Spleen (tissue), 11 donors: ENCODE results near the gene TAL1. TPM values are rescaled to one million over a fixed set of nuclear protein-coding genes. Genes with fewer than 3 reads are reported as not detected.

Source experiments
- DNase-seq: peaks from one replicate; pipeline ENCODE4 v3.0.0-alpha.2; 2020
- H3K27ac ChIP-seq, 8 donors: fragments of 200-600 bp; sonication (generic) in 7 of 8; 1 replicate in 4 of 8; 2 replicates in 4 of 8; pipeline versions ENCODE4 v1.5.0 to v1.8.0; 2016 to 2021; ENCODE audit warnings: inconsistent platforms in 4 of 8, mild to moderate bottlenecking in 4 of 8, moderate library complexity in 1 of 8
- H3K27me3 ChIP-seq, 7 donors: fragments of 200-600 bp; sonication (generic) in 6 of 7; replicated peaks in 1 of 7; 1 replicate in 4 of 7; 2 replicates in 3 of 7; pipeline versions ENCODE4 v1.5.0 to v1.8.0; 2016 to 2021; ENCODE audit warnings: inconsistent platforms in 3 of 7, mild to moderate bottlenecking in 1 of 7
- H3K36me3 ChIP-seq, 6 donors: fragments of 200-600 bp; sonication (generic) in 5 of 6; 1 replicate in 4 of 6; 2 replicates in 2 of 6; pipeline versions ENCODE4 v1.5.0 to v1.8.0; 2016 to 2021; ENCODE audit warnings: inconsistent platforms in 2 of 6
- H3K4me1 ChIP-seq, 6 donors: fragments of 200-600 bp; sonication (generic) in 5 of 6; 1 replicate in 3 of 6; 2 replicates in 3 of 6; pipeline versions ENCODE4 v1.5.0 to v1.8.0; 2016 to 2021; ENCODE audit warnings: inconsistent platforms in 3 of 6
- H3K4me3 ChIP-seq, 8 donors: fragments of 200-600 bp; sonication (generic) in 7 of 8; 1 replicate in 4 of 8; 2 replicates in 4 of 8; pipeline versions ENCODE4 v1.5.0 to v1.8.0; 2016 to 2021; ENCODE audit warnings: inconsistent platforms in 4 of 8, mild to moderate bottlenecking in 4 of 8, moderate library complexity in 2 of 8
- H3K9me3 ChIP-seq, 8 donors: fragments of 200-600 bp; sonication (generic) in 7 of 8; 1 replicate in 4 of 8; 2 replicates in 4 of 8; pipeline versions ENCODE4 v1.5.0 to v1.8.0; 2016 to 2021; ENCODE audit warnings: inconsistent platforms in 4 of 8
- POLR2A ChIP-seq, 3 donors: fragments of 450-650 bp; IDR thresholded peaks; one replicate each; pipeline ENCODE4 v1.5.1; 2017; ENCODE audit warnings: antibody characterized with exemption in 3 of 3, mild to moderate bottlenecking in 1 of 3
- POLR2AphosphoS5 ChIP-seq, 3 donors: sonication (generic); formaldehyde crosslinking; IDR thresholded peaks; one replicate each; pipeline ENCODE4 v1.5.1; 2017; ENCODE audit warnings: antibody characterized with exemption in 3 of 3
- WGBS, 5 donors: extraction: QIAGEN DNeasy Blood & Tissue Kit in 3 of 5; methylation state at CpG; one replicate each; pipeline versions ENCODE4 v1.1.5 to v1.1.7; 2013 to 2018; 5-methylcytosine and 5-hydroxymethylcytosine counted together
- intact Hi-C: fragments of 100-400 bp; cut with DNase I; formaldehyde crosslinking; loops from one replicate; pipeline ENCODE4 v1.15.0; 2023; ENCODE audit warnings: low total_unique reads
- polyA plus RNA-seq, 3 donors: library from polyadenylated mRNA; stranded (reverse); fragments of 200-250 nt; gene quantifications; one replicate each; pipeline ENCODE4 v1.2.1, GENCODE V29; 2013
- total RNA-seq, 7 donors: library from RNA; depleted of rRNA in 3 of 7; stranded (reverse); fragments of >200 nt in 3 of 7; fragmentation: NEBNext Ultra II Directional in 4 of 7; extraction: Animal tissue kit (Norgen Biotek cat#: 25700) in 4 of 7; gene quantifications; one replicate each; pipeline versions ENCODE4 v1.1.0 to v1.2.1, GENCODE V29; 2016 to 2021
- TF ChIP-seq, protein P1 (sequence below), 11 experiments: fragments of 200-600 bp in 7 of 11; fragments of 450-650 bp in 4 of 11; sonication (generic) in 4 of 11; IDR thresholded peaks in 8 of 11; conservative IDR thresholded peaks in 3 of 11; 1 replicate in 7 of 11; 2 replicates in 4 of 11; pipeline versions ENCODE4 v1.4.0 to v1.8.0; 2016 to 2021; ENCODE audit warnings: antibody characterized with exemption in 11 of 11, inconsistent platforms in 4 of 11, mild to moderate bottlenecking in 1 of 11
- donor health status: healthy with polysubstance abuse.
- donor health status: DM: no; HTN: no; CAD: no; lungs with moderate emphysema.
- donor health status: DM: no; HTN: no; CAD: no.
- donor health status: Bipolar disorder and iron deficiency.
- donor health status: healthy.
- donor health status: DM: no; HTN: no; CAD: no.
- donor health status: DM: yes; HTN: yes; CAD: no.

Gene TAL1
- total and polyA plus RNA-seq, 10 donors: 2.9 to 24.5 (median 14.0) TPM

DNA sequence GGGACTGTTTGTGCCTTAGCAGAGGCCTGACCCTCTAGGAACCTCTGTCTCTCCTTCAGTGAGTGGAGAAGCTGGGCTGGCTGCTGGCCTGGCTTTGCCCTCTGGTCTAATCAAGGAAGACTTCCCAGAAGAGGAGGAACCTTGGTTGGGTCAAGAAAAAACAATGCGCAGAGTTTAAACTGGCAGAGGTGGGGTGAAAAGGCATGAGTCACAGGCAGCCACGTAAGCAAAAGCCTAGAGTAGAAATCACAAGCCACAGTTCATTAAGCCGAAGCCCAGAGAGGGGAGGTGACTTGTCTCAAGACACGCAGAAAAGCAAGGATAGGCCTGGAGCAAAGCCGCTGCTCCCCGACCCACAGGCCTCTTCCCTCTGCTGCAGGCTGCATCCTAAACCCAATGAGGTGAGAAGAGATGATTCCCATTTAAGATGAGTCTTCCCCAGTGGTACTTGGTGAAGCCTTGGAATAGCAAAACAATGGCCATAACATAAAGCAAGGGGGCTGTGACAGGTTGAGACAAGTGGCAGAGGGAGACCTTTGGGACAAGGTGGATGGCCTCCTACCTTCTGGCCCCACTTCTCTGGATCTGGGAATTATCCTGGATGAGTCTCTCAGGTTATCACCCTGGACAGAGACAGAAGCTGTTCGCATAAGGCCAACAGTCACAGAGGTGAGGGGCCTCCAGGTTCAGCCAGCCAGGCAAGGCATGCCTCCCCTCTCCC is 49.9 kb downstream of the TAL1 start:
- Histone ChIP-seq H3K9me3 (no peaks in the 10 kb centered on the region), H3K4me3 (no peak overlapping the region), H3K4me1 (peaks cover 0 to 15% (median 10%) of the 10 kb centered on the region in 6 donors), H3K27me3 (peaks cover 0 to 48% (median 4%) of the 10 kb centered on the region in 7 donors), H3K27ac (no peak overlapping the region), H3K36me3 (no peaks in the 10 kb centered on the region)
- intact Hi-C loops: no loop called here
- peak; percentile 65 for DNase-seq
- WGBS, 5 donors: 63 to 89% (median 78%) methylated on average over 7 of the region's 7 CpGs
- TF ChIP-seq POLR2AphosphoS5 (IDR thresholded peaks at IDR 0.05): no peak
- TF ChIP-seq, protein P1, sequence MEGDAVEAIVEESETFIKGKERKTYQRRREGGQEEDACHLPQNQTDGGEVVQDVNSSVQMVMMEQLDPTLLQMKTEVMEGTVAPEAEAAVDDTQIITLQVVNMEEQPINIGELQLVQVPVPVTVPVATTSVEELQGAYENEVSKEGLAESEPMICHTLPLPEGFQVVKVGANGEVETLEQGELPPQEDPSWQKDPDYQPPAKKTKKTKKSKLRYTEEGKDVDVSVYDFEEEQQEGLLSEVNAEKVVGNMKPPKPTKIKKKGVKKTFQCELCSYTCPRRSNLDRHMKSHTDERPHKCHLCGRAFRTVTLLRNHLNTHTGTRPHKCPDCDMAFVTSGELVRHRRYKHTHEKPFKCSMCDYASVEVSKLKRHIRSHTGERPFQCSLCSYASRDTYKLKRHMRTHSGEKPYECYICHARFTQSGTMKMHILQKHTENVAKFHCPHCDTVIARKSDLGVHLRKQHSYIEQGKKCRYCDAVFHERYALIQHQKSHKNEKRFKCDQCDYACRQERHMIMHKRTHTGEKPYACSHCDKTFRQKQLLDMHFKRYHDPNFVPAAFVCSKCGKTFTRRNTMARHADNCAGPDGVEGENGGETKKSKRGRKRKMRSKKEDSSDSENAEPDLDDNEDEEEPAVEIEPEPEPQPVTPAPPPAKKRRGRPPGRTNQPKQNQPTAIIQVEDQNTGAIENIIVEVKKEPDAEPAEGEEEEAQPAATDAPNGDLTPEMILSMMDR (IDR thresholded peaks at IDR 0.05 in 8 of 11, conservative IDR thresholded peaks at IDR 0.05 in 3 of 11): no peak
- no peak for TF ChIP-seq POLR2A (IDR thresholded peaks at IDR 0.05)

DNA sequence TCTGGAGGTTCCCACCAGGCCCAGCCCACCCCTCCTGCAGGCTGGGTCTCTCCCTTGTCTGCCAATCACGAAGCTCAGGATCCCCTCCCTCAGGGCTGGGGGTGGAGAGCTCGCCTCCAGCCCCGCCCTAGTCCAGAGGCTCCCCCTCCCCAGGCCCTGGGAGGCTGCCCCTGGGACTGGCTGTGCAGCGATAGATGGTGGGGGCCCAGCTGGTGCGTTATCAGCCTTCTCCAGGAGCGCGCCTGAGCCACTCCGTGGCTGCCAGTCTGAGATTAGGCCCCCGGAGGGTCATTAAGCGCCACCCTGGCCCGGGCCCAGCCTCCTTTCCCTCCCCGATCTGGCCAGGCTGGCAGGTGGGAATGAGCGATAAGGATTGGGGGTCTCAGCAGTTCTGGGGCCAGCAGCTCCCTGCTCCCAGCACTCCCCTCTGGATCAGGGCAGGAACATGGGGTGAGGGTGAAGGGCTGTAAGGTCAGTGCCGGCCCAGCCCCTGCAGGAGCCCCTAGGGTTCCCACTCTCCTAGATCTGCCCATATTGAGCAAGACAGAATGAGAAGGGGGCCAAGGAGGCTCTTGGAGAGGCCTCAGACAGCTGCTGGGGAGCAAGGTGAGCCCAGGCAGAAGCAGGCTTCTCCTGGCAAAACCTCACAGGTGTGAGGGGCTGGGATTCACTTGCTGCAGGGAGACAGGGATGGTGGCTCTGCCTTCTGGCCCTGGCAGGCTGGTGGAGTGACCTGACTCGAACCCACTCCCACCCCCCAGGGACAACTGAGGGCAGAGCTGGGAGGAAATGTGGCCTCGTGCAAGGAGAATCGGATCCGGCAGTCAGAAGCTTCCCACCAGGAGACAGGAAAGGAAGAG is 50.7 kb downstream of the TAL1 start:
- WGBS, 5 donors: 42 to 60% (median 50%) methylated on average over 15 to 18 of the region's 18 CpGs
- Histone ChIP-seq H3K9me3 (no peaks in the 10 kb centered on the region), H3K27ac (no peak overlapping the region), H3K27me3 (peaks cover 0 to 48% (median 4%) of the 10 kb centered on the region in 7 donors), H3K4me1 (peaks cover 0 to 15% (median 10%) of the 10 kb centered on the region in 6 donors), H3K36me3 (no peaks in the 10 kb centered on the region), H3K4me3 (no peak overlapping the region)
- DNase-seq: peak; percentile 66
- TF ChIP-seq, protein P1 (IDR thresholded peaks at IDR 0.05 in 8 of 11, conservative IDR thresholded peaks at IDR 0.05 in 3 of 11): no peak
- TF ChIP-seq POLR2A (IDR thresholded peaks at IDR 0.05) (no peak), POLR2AphosphoS5 (IDR thresholded peaks at IDR 0.05) (peak in 1 of 3 donors; percentile 66)
- intact Hi-C loops: no loop called here

DNA sequence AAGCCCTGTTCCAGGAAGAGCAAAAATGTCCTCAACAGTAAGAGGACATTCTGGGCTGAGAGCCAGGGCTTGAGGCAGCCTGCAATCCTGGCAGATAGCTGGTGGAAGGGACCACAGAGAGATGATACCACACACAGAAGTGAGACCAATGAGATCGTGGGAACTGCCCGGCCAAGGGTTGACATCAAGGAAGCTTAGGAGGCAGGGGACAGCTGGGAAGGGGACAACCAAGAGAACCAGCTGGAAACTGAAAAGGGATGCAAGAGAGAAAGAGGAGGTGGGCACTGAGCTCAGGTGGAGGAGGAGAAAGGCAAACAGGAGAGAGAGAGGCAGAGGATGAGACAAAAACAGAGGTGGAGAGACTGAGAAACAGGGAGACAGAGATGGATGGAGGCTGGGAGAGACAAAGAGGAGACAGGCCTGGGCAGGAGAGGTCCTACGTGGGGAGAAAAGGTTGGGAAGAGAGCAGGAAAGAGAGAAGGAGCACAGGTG is 51.4 kb downstream of the TAL1 start:
- Histone ChIP-seq H3K9me3 (no peaks in the 10 kb centered on the region), H3K4me1 (peaks cover 0 to 15% (median 10%) of the 10 kb centered on the region in 6 donors), H3K27ac (no peak overlapping the region), H3K4me3 (no peak overlapping the region), H3K27me3 (peaks cover 0 to 55% (median 4%) of the 10 kb centered on the region in 7 donors), H3K36me3 (no peaks in the 10 kb centered on the region)
- intact Hi-C loops: no loop called here
- whole genome bisulfite sequencing, 5 donors: 50 to 63% (median 54%) methylated on average over 3 of the region's 3 CpGs
- TF ChIP-seq, protein P1 (IDR thresholded peaks at IDR 0.05 in 8 of 11, conservative IDR thresholded peaks at IDR 0.05 in 3 of 11): no peak
- TF ChIP-seq POLR2AphosphoS5 (IDR thresholded peaks at IDR 0.05): no peak
- TF ChIP-seq POLR2A (IDR thresholded peaks at IDR 0.05): no peak
- peak; percentile 19 for DNase-seq
